A549 (cell line): ENCODE results near the gene POC1A. TPM values are rescaled to one million over a fixed set of nuclear protein-coding genes. Genes with fewer than 3 reads are reported as not detected.

ENCODE experiments used
- ATAC-seq, 2 experiments: fragments of 200-7000 bp in 1 of 2; fragments of >200 bp in 1 of 2; cut with Nextera tagmentation in 1 of 2; cut with Tn5 transposase in 1 of 2; 3 replicates each; pipeline versions ENCODE4 v1.8.0 to v1.9.1; 2018 to 2020; ENCODE audit warnings: mild to moderate bottlenecking in 1 of 2, moderate library complexity in 1 of 2
- CTCF ChIA-PET: fragments of 300-600 bp; sonication (Branson Sonifier 250); formaldehyde crosslinking; extraction: SDS; loops from one replicate; lab custom pipeline; 2021; ENCODE audit warnings: antibody characterized with exemption, inconsistent platforms; lab: Yijun Ruan, JAX
- POLR2A ChIA-PET: fragments of 350-600 bp; formaldehyde crosslinking; extraction: SDS; loops from one replicate; lab custom pipeline; 2021; ENCODE audit warnings: antibody characterized with exemption, inconsistent platforms; lab: Yijun Ruan, JAX
- DNase-seq, 2 experiments: peaks; one replicate each; pipeline versions ENCODE4 v3.0.0 to v3.0.0-alpha.2; 2011 to 2016; ENCODE audit warnings: low read depth in 1 of 2, low spot score in 1 of 2
- FAIRE-seq: peaks from 2 replicates; lab custom pipeline; 2011; peaks lifted over from hg19 to GRCh38; lab: Jason Lieb, UNC
- H3K27ac ChIP-seq, 2 experiments: fragments of >200 bp; sonication (Bioruptor Twin); formaldehyde crosslinking; 3 replicates each; pipeline ENCODE4 v1.5.1; 2016 to 2017
- H3K4me1 ChIP-seq: fragments of >200 bp; sonication (Bioruptor Twin); formaldehyde crosslinking; 3 replicates; pipeline ENCODE4 v1.6.1; 2016
- H3K4me2 ChIP-seq: fragments of >200 bp; sonication (Bioruptor Twin); formaldehyde crosslinking; 3 replicates; pipeline ENCODE4 v1.6.1; 2016
- H3K4me3 ChIP-seq: fragments of >200 bp; sonication (Bioruptor Twin); formaldehyde crosslinking; 3 replicates; pipeline ENCODE4 v1.5.1; 2016
- H3K9me3 ChIP-seq: fragments of >200 bp; sonication (Bioruptor Twin); formaldehyde crosslinking; 3 replicates; pipeline ENCODE4 v1.6.1; 2016
- ATOH8 ChIP-seq: fragments of 250-450 bp; sonication (Bioruptor Pico); IDR thresholded peaks from 2 replicates; pipeline ENCODE4 v1.5.0; 2020; ENCODE audit warnings: low read depth, mild to moderate bottlenecking, moderate library complexity
- BHLHE40 ChIP-seq: IDR thresholded peaks from 2 replicates; pipeline ENCODE4 v1.6.1; 2012; ENCODE audit warnings: low read depth, low read length, inconsistent platforms
- CBX8 ChIP-seq: fragments of 200-600 bp; sonication (generic); IDR thresholded peaks from 2 replicates; pipeline ENCODE4 v1.6.1; 2016
- CEBPB ChIP-seq, 2 experiments: fragments of >200 bp in 1 of 2; sonication (Bioruptor Twin) in 1 of 2; formaldehyde crosslinking in 1 of 2; IDR thresholded peaks; 2 replicates each; pipeline ENCODE4 v1.6.1; 2012 to 2016
- CHD4 ChIP-seq: fragments of 200-600 bp; sonication (generic); IDR thresholded peaks from 2 replicates; pipeline ENCODE4 v1.6.1; 2016; ENCODE audit warnings: antibody characterized with exemption, mild to moderate bottlenecking, borderline replicate concordance
- CTCF ChIP-seq: fragments of >200 bp; sonication (Bioruptor Twin); formaldehyde crosslinking; IDR thresholded peaks from 3 replicates; pipeline ENCODE4 v1.5.1; 2016
- EHF ChIP-seq: fragments of 250-450 bp; sonication (Bioruptor Pico); IDR thresholded peaks from 2 replicates; pipeline ENCODE4 v1.5.0; 2020; ENCODE audit warnings: mild to moderate bottlenecking
- EHMT2 ChIP-seq: fragments of 200-600 bp; sonication (generic); IDR thresholded peaks from 2 replicates; pipeline ENCODE4 v1.6.1; 2016; ENCODE audit warnings: antibody characterized with exemption, low read depth, mild to moderate bottlenecking, moderate library complexity
- ELK1 ChIP-seq: fragments of 150-350 bp; IDR thresholded peaks from 2 replicates; pipeline ENCODE4 v1.6.1; 2014; ENCODE audit warnings: low read depth, mild to moderate bottlenecking, low read length
- EP300 ChIP-seq, 2 experiments: fragments of >200 bp; sonication (Bioruptor Twin); formaldehyde crosslinking; IDR thresholded peaks; 2 replicates in 1 of 2; 3 replicates in 1 of 2; pipeline ENCODE4 v1.6.1; 2016 to 2017
- FOSB ChIP-seq: fragments of 250-450 bp; sonication (Bioruptor Pico); IDR thresholded peaks from 2 replicates; pipeline ENCODE4 v1.5.0; 2020; ENCODE audit warnings: mild to moderate bottlenecking, moderate library complexity
- FOSL2 ChIP-seq, 2 experiments: fragments of 450-650 bp in 1 of 2; fragments of >200 bp in 1 of 2; sonication (Bioruptor Twin) in 1 of 2; formaldehyde crosslinking; IDR thresholded peaks; 2 replicates each; pipeline versions ENCODE4 v1.5.0 to v1.6.1; 2016 to 2020; ENCODE audit warnings: mild to moderate bottlenecking in 1 of 2, moderate library complexity in 1 of 2
- FOXS1 ChIP-seq: fragments of 250-450 bp; sonication (Bioruptor Pico); IDR thresholded peaks from 2 replicates; pipeline ENCODE4 v1.5.0; 2020; ENCODE audit warnings: mild to moderate bottlenecking, moderate library complexity
- HDAC2 ChIP-seq: fragments of 200-600 bp; sonication (generic); IDR thresholded peaks from 2 replicates; pipeline ENCODE4 v1.6.1; 2016
- HEYL ChIP-seq: fragments of 250-450 bp; sonication (Bioruptor Pico); IDR thresholded peaks from 2 replicates; pipeline ENCODE4 v1.8.0; 2021; ENCODE audit warnings: mild to moderate bottlenecking, moderate library complexity
- HMGXB4 ChIP-seq: fragments of 250-450 bp; sonication (Bioruptor Pico); IDR thresholded peaks from 2 replicates; pipeline ENCODE4 v1.5.0; 2021; ENCODE audit warnings: mild to moderate bottlenecking, moderate library complexity, borderline replicate concordance
- MAZ ChIP-seq: fragments of 150-350 bp; IDR thresholded peaks from 2 replicates; pipeline ENCODE4 v1.6.1; 2014; ENCODE audit warnings: antibody characterized with exemption, low read depth, low read length, borderline replicate concordance
- NFE2L2 ChIP-seq: fragments of 150-350 bp; conservative IDR thresholded peaks from 2 replicates; pipeline ENCODE4 v1.6.1; 2014; ENCODE audit warnings: low read length
- NR3C1 ChIP-seq: fragments of >200 bp; sonication (Bioruptor Twin); formaldehyde crosslinking; IDR thresholded peaks from 3 replicates; pipeline ENCODE4 v1.6.1; 2017
- POLR2A ChIP-seq: IDR thresholded peaks from 2 replicates; pipeline ENCODE4 v1.6.1; 2012; ENCODE audit warnings: mild to moderate bottlenecking, low read length
- POLR2AphosphoS2 ChIP-seq: conservative IDR thresholded peaks from 2 replicates; pipeline ENCODE4 v1.6.1; 2012; ENCODE audit warnings: low read length, improper control_type of control experiment, inconsistent platforms
- RAD21 ChIP-seq, 2 experiments: fragments of >200 bp in 1 of 2; sonication (Bioruptor Twin) in 1 of 2; formaldehyde crosslinking in 1 of 2; IDR thresholded peaks in 1 of 2; conservative IDR thresholded peaks in 1 of 2; 2 replicates in 1 of 2; 3 replicates in 1 of 2; pipeline ENCODE4 v1.6.1; 2012 to 2018; ENCODE audit warnings: inconsistent platforms in 1 of 2
- REST ChIP-seq: fragments of 200-600 bp; sonication (generic); IDR thresholded peaks from 2 replicates; pipeline ENCODE4 v1.6.1; 2016; ENCODE audit warnings: antibody characterized with exemption, mild to moderate bottlenecking, moderate library complexity
- RFX5 ChIP-seq: fragments of 450-650 bp; IDR thresholded peaks from 2 replicates; pipeline ENCODE4 v1.7.1; 2014; ENCODE audit warnings: antibody characterized with exemption, mild to moderate bottlenecking, moderate library complexity
- RNF2 ChIP-seq: fragments of 200-600 bp; sonication (generic); IDR thresholded peaks from 2 replicates; pipeline ENCODE4 v1.6.1; 2016; ENCODE audit warnings: low read depth, mild to moderate bottlenecking, antibody characterized with exemption, moderate library complexity, borderline replicate concordance
- SREBF2 ChIP-seq: fragments of 450-650 bp; IDR thresholded peaks from 2 replicates; pipeline ENCODE4 v1.6.1; 2014; ENCODE audit warnings: mild to moderate bottlenecking, moderate library complexity
- ZFP36 ChIP-seq: fragments of 450-650 bp; IDR thresholded peaks from 2 replicates; pipeline ENCODE4 v1.6.1; 2014; ENCODE audit warnings: borderline replicate concordance; ENCODE audit not compliant: partially characterized antibody
- WGBS: methylation state at CpG from one replicate; pipeline ENCODE4 v1.1.6; 2017; ENCODE audit errors: missing lambda C conversion rate; 5-methylcytosine and 5-hydroxymethylcytosine counted together
- polyA plus RNA-seq, 4 experiments: library from polyadenylated mRNA; depleted of rRNA in 3 of 4; stranded (reverse); fragments of >200 nt; fragmentation: RNase III in 1 of 4; extraction: RNeasy Plus Mini Kit Qiagen cat#74134 plus additional on column Dnase treatment in 1 of 4; gene quantifications; 2 replicates in 3 of 4; 3 replicates in 1 of 4; pipeline ENCODE4 v1.2.3, GENCODE V29; 2011 to 2017

POC1A gene
- polyA plus RNA-seq, 2 of the 4 experiments (the other 2 are of a cell fraction) = 9.4 to 14.1 TPM

GRCh38 chr3:52072471-52072870 is 81.8 kb downstream of the POC1A start:
- no peak for TF ChIP-seq FOSL2 (IDR thresholded peaks at IDR 0.05)
- no peak for TF ChIP-seq FOSL2 (CRISPR knock-in tag; IDR thresholded peaks at IDR 0.05)
- no peak for TF ChIP-seq HDAC2
- no peak for TF ChIP-seq CBX8
- TF ChIP-seq CHD4 = no peak
- TF ChIP-seq CTCF = no peak
- TF ChIP-seq RFX5 = no peak
- no peak for TF ChIP-seq FOXS1
- TF ChIP-seq EP300 (IDR thresholded peaks at IDR 0.05) = no peak
- no peak for TF ChIP-seq ELK1
- no peak for TF ChIP-seq POLR2AphosphoS2
- TF ChIP-seq MAZ = no peak
- no peak for TF ChIP-seq HMGXB4
- TF ChIP-seq REST = no peak
- H3K4me3 ChIP-seq = no peak overlapping the region
- POLR2A ChIA-PET = no interaction called here
- no peak overlapping the region for H3K4me2 ChIP-seq
- ATAC-seq (no peak), DNase-seq (no peak), FAIRE-seq (no peak)
- H3K9me3 ChIP-seq = no peaks in the 10 kb centered on the region
- 94% methylated on average over 8 of the region's 8 CpGs for WGBS
- CTCF ChIA-PET = interaction anchor here (0.7 kb wide), 1 partner anchor 71 kb away, joined by 4 read pairs; no protein-coding TSS in a partner anchor
- H3K4me1 ChIP-seq = no peaks in the 10 kb centered on the region
- H3K27ac ChIP-seq = no peak overlapping the region

GRCh38 chr3:52072020-52072419 is 82.2 kb downstream of the POC1A start:
- FAIRE-seq (no peak), DNase-seq (no peak), ATAC-seq (no peak)
- ChIA-PET CTCF (no interaction called here), POLR2A (no interaction called here)
- WGBS = 57% methylated on average over 1 of the region's 5 CpGs
- no peak for TF ChIP-seq ZFP36
- TF ChIP-seq RAD21 (conservative IDR thresholded peaks at IDR 0.05 in 1 of 2, IDR thresholded peaks at IDR 0.05 in 1 of 2) = no peak
- TF ChIP-seq RNF2 = no peak
- TF ChIP-seq FOXS1 = no peak
- TF ChIP-seq EHMT2 = no peak
- TF ChIP-seq NFE2L2 = no peak
- TF ChIP-seq EHF (CRISPR knock-in tag) = no peak
- no peak for TF ChIP-seq FOSL2 (IDR thresholded peaks at IDR 0.05)
- no peak for TF ChIP-seq FOSL2 (CRISPR knock-in tag; IDR thresholded peaks at IDR 0.05)
- TF ChIP-seq RFX5 = no peak
- TF ChIP-seq HEYL = no peak
- no peak for TF ChIP-seq CEBPB (IDR thresholded peaks at IDR 0.05)
- no peak for TF ChIP-seq CBX8
- no peak for TF ChIP-seq NR3C1
- no peak for TF ChIP-seq SREBF2
- no peak for TF ChIP-seq ATOH8 (CRISPR knock-in tag)
- no peak for TF ChIP-seq POLR2A
- no peak for TF ChIP-seq BHLHE40
- TF ChIP-seq EP300 (IDR thresholded peaks at IDR 0.05) = no peak
- TF ChIP-seq FOSB (CRISPR knock-in tag) = no peak
- TF ChIP-seq CHD4 = no peak
- Histone ChIP-seq H3K4me1 (no peaks in the 10 kb centered on the region), H3K4me2 (no peak overlapping the region), H3K27ac (no peak overlapping the region), H3K4me3 (no peak overlapping the region), H3K9me3 (no peaks in the 10 kb centered on the region)
